ENCODE measurements around the gene RPE65.

- TF ChIP-seq CTCF (IDR thresholded peaks at IDR 0.05): no peak
- no peak for TF ChIP-seq POLR2A (IDR thresholded peaks at IDR 0.05)
Observed at GRCh38 chr1:68409426-68409825, 40.3 kb downstream of the RPE65 start.

Data from right lobe of liver (tissue), 4 donors.